HepG2 (cell line): ENCODE data around the gene SPINK9. TPM values are rescaled to one million over a fixed set of nuclear protein-coding genes. Genes with fewer than 3 reads are reported as not detected.

Experiments used
- ATF4 ChIP-seq, 2 experiments: fragments of 450-650 bp in 1 of 2; sonication (generic) in 1 of 2; formaldehyde crosslinking; IDR thresholded peaks; 2 replicates each; pipeline versions ENCODE4 v1.5.0 to v1.8.0; 2020 to 2022; ENCODE audit warnings: mild to moderate bottlenecking in 1 of 2, missing genetic modification reagents in 1 of 2
- CCDC6 ChIP-seq: sonication (generic); formaldehyde crosslinking; IDR thresholded peaks from 2 replicates; pipeline ENCODE4 v1.8.1; 2022; ENCODE audit warnings: mild to moderate bottlenecking, missing genetic modification reagents, moderate library complexity
- CENPBD1 ChIP-seq: sonication (generic); formaldehyde crosslinking; IDR thresholded peaks from 2 replicates; pipeline ENCODE4 v1.8.0; 2022; ENCODE audit warnings: missing genetic modification reagents, low read depth, mild to moderate bottlenecking, borderline replicate concordance
- CTCF ChIP-seq: sonication (generic); formaldehyde crosslinking; IDR thresholded peaks from 2 replicates; pipeline ENCODE4 v1.5.0; 2020; ENCODE audit warnings: mild to moderate bottlenecking, missing genetic modification reagents, moderate library complexity
- FOXA3 ChIP-seq: IDR thresholded peaks from 2 replicates; pipeline ENCODE4 v1.6.1; 2016; ENCODE audit warnings: missing genetic modification reagents, missing compliant biosample characterization
- NFE2L2 ChIP-seq: fragments of 150-350 bp; IDR thresholded peaks from 2 replicates; pipeline ENCODE4 v1.6.1; 2014; ENCODE audit warnings: low read length
- PRDM10 ChIP-seq: sonication (generic); formaldehyde crosslinking; IDR thresholded peaks from 2 replicates; pipeline ENCODE4 v1.4.0; 2020; ENCODE audit warnings: low read depth, missing genetic modification reagents
- RNF219 ChIP-seq: sonication (generic); formaldehyde crosslinking; IDR thresholded peaks from 2 replicates; pipeline ENCODE4 v1.5.0; 2020; ENCODE audit warnings: mild to moderate bottlenecking, missing genetic modification reagents
- SOX13 ChIP-seq, 3 experiments: fragments of 450-650 bp in 1 of 3; sonication (generic) in 1 of 3; formaldehyde crosslinking in 1 of 3; IDR thresholded peaks in 2 of 3; conservative IDR thresholded peaks in 1 of 3; 2 replicates each; pipeline versions ENCODE4 v1.5.0 to v1.6.1; 2016 to 2020; ENCODE audit warnings: antibody characterized with exemption in 1 of 3, mild to moderate bottlenecking in 1 of 3, missing compliant biosample characterization in 1 of 3, missing genetic modification reagents in 1 of 3, moderate library complexity in 1 of 3
- TAF15 ChIP-seq: fragments of 200-400 bp; formaldehyde crosslinking; IDR thresholded peaks from one replicate; pipeline ENCODE4 v1.6.1; 2018; ENCODE audit warnings: mild to moderate bottlenecking, low read depth, low read length; ENCODE audit not compliant: poor library complexity, severe bottlenecking
- TBP ChIP-seq: sonication (generic); formaldehyde crosslinking; IDR thresholded peaks from 2 replicates; pipeline ENCODE4 v1.5.0; 2020; ENCODE audit warnings: missing genetic modification reagents
- TP53 ChIP-seq: sonication (generic); formaldehyde crosslinking; conservative IDR thresholded peaks from 2 replicates; pipeline ENCODE4 v1.4.0; 2020; ENCODE audit warnings: missing genetic modification reagents
- ZNF24 ChIP-seq: fragments of 450-650 bp; IDR thresholded peaks from 2 replicates; pipeline ENCODE4 v1.6.1; 2017; ENCODE audit warnings: antibody characterized with exemption, mild to moderate bottlenecking
- ZNF274 ChIP-seq: sonication (generic); formaldehyde crosslinking; IDR thresholded peaks from 2 replicates; pipeline ENCODE4 v1.5.1; 2020; ENCODE audit warnings: mild to moderate bottlenecking, missing genetic modification reagents
- ZNF354B ChIP-seq: sonication (generic); formaldehyde crosslinking; IDR thresholded peaks from 2 replicates; pipeline ENCODE4 v1.8.0; 2022; ENCODE audit warnings: mild to moderate bottlenecking, missing genetic modification reagents
- ZSCAN31 ChIP-seq: sonication (generic); formaldehyde crosslinking; IDR thresholded peaks from 2 replicates; pipeline ENCODE4 v1.5.0; 2020; ENCODE audit warnings: low read depth, mild to moderate bottlenecking, missing genetic modification reagents
- ZUFSP ChIP-seq: sonication (generic); formaldehyde crosslinking; IDR thresholded peaks from 2 replicates; pipeline ENCODE4 v1.9.0; 2021; ENCODE audit warnings: missing genetic modification reagents, mild to moderate bottlenecking, borderline replicate concordance
- polyA plus RNA-seq, 8 experiments: library from polyadenylated mRNA; depleted of rRNA in 3 of 8; stranded (reverse) in 7 of 8; unstranded in 1 of 8; fragments of >200 nt; fragmentation: Illumina TruSeq in 4 of 8; extraction: Trizol in 4 of 8; gene quantifications; 2 replicates each; pipeline versions ENCODE4 v1.2.1 to v1.2.3, GENCODE V29; 2011 to 2016; ENCODE audit warnings: low read depth in 4 of 8, missing spikeins in 1 of 8, mixed read lengths in 1 of 8; ENCODE audit not compliant: insufficient read depth in 1 of 8
- total RNA-seq, 5 experiments: library from RNA; depleted of rRNA; stranded (reverse); fragments of >200 nt; fragmentation: Illumina TruSeq; extraction: Trizol; gene quantifications; 2 replicates each; pipeline ENCODE4 v1.2.3, GENCODE V29; 2016; ENCODE audit warnings: low read depth in 1 of 5

Gene SPINK9
- total and polyA plus RNA-seq, 2 of the 13 experiments (the other 11 are each of a cell fraction or from before 2014, with no cell fraction given), result not detected

GRCh38 chr5:148374690-148375360 is 39.5 kb downstream of the SPINK9 start (continued):
- no peak for TF ChIP-seq CENPBD1 (CRISPR knock-in tag)
- no peak for TF ChIP-seq ZNF274 (CRISPR knock-in tag)
- peak; percentile 89 for TF ChIP-seq CTCF (CRISPR knock-in tag)
- TF ChIP-seq ZSCAN31 (CRISPR knock-in tag), result no peak
- TF ChIP-seq CCDC6, result peak; percentile 46; the same call in 1 of the 2 replicates
- no peak for TF ChIP-seq TAF15
- TF ChIP-seq FOXA3 (CRISPR knock-in tag), result peak; percentile 48
- TF ChIP-seq ZUFSP (CRISPR knock-in tag), result no peak
- TF ChIP-seq ZNF354B, result no peak
- TF ChIP-seq NFE2L2, result peak; percentile 11; the same call in 1 of the 2 replicates
- TF ChIP-seq PRDM10 (CRISPR knock-in tag), result 0 out of 2 replicates have a peak, but pooled peaks have one; percentile 27
- no peak for TF ChIP-seq TBP (CRISPR knock-in tag)
- TF ChIP-seq ATF4 (CRISPR knock-in tag; IDR thresholded peaks at IDR 0.05), result peak in 1 of 2 experiments; percentile 59; a peak in 2 of 4 replicates
- no peak for TF ChIP-seq TP53 (CRISPR knock-in tag)
- TF ChIP-seq ZNF24, result no peak
- no peak for TF ChIP-seq SOX13 (IDR thresholded peaks at IDR 0.05)
- TF ChIP-seq SOX13 (CRISPR knock-in tag; conservative IDR thresholded peaks at IDR 0.05 in 1 of 2, IDR thresholded peaks at IDR 0.05 in 1 of 2), result 0 out of 4 replicates have a peak, but pooled peaks of 1 of the 2 experiments have one; percentile 23
- no peak for TF ChIP-seq RNF219
